HFF-Myc (cell line): ENCODE results near the gene VCAM1.

ENCODE experiments used
- DNase-seq: peaks from one replicate; pipeline ENCODE4 v3.0.0-alpha.2; 2011; ENCODE audit warnings: low read depth; ENCODE audit errors: extremely low read depth
- H3K4me3 ChIP-seq: replicated peaks from 2 replicates; pipeline ENCODE4 v1.5.1; 2011; ENCODE audit warnings: low read depth, mild to moderate bottlenecking, control low read depth, low read length
- TF ChIP-seq, protein P1 (sequence below): IDR thresholded peaks from 2 replicates; pipeline ENCODE4 v1.5.1; 2012; ENCODE audit warnings: mild to moderate bottlenecking, low read depth, low read length, control low read depth; ENCODE audit errors: missing control alignments

The VCAM1 gene

GRCh38 chr1:100750005-100750885 is 30.7 kb downstream of the VCAM1 start:
- no peak overlapping the region for H3K4me3 ChIP-seq
- TF ChIP-seq, protein P1, sequence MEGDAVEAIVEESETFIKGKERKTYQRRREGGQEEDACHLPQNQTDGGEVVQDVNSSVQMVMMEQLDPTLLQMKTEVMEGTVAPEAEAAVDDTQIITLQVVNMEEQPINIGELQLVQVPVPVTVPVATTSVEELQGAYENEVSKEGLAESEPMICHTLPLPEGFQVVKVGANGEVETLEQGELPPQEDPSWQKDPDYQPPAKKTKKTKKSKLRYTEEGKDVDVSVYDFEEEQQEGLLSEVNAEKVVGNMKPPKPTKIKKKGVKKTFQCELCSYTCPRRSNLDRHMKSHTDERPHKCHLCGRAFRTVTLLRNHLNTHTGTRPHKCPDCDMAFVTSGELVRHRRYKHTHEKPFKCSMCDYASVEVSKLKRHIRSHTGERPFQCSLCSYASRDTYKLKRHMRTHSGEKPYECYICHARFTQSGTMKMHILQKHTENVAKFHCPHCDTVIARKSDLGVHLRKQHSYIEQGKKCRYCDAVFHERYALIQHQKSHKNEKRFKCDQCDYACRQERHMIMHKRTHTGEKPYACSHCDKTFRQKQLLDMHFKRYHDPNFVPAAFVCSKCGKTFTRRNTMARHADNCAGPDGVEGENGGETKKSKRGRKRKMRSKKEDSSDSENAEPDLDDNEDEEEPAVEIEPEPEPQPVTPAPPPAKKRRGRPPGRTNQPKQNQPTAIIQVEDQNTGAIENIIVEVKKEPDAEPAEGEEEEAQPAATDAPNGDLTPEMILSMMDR, result no peak
- no peak for DNase-seq

- H3K4me3 ChIP-seq, result no peak overlapping the region
- TF ChIP-seq, protein P1, result no peak
- no peak for DNase-seq
These were observed 33.2 kb downstream of the VCAM1 start for GRCh38 chr1:100752791-100753190.

- TF ChIP-seq, protein P1, result no peak
These were observed 38.4 kb downstream of the VCAM1 start for GRCh38 chr1:100757946-100758345.

DNA sequence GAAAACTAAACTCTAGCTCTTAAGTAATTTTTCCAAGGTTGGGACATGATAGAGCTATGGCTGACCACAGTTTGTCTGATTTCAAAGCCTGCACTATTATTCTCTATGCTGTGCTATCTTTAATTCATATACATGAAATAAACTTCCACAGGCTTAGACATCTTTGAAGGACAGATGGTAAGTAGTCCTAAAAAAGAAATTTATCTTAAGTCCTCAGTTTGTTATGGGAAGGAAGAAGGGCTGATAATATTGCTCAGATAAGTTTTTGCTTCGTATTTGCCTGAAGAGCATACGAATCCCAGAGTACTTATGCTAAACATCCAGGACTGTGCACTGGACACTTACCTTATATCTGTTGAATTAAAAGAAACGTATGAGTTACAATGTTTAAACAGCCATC is 39.6 kb downstream of the VCAM1 start:
- TF ChIP-seq, protein P1, result no peak
- no peak for DNase-seq
- no peak overlapping the region for H3K4me3 ChIP-seq

More at GRCh38 chr1:100757946-100758345, 38.4 kb downstream of the VCAM1 start:
- no peak overlapping the region for H3K4me3 ChIP-seq
- no peak for DNase-seq

DNA sequence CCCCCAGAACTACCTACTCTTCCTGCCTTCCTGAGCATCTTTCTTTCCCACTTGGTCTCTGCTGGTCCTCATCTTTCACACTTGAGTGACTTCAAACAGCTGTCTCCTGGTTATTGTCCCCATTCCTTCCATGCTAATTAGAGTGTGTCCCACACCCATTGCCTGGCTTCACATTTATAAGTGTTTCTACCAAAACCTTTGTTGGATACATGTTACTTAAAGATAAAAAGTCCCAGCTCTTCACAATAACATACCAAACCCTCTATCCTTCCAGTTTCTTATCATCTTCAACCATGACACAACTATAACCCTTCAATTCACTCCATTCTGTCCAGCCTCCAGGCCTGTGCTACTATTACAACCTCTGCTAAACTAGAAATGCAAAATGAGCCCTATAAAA is 41.0 kb downstream of the VCAM1 start:
- no peak for DNase-seq
- TF ChIP-seq, protein P1, result no peak
- no peak overlapping the region for H3K4me3 ChIP-seq

- TF ChIP-seq, protein P1, result no peak
- DNase-seq, result no peak
- H3K4me3 ChIP-seq, result no peak overlapping the region
These were observed 42.9 kb downstream of the VCAM1 start for GRCh38 chr1:100762461-100762860.
